ENCODE data around the gene LSM12.
"Not testable (repeated sequence)": the region's sequence is repeated elsewhere in the genome, so short reads cannot be mapped to it uniquely, and the experiment has no call there.

LSM12 gene

DNA sequence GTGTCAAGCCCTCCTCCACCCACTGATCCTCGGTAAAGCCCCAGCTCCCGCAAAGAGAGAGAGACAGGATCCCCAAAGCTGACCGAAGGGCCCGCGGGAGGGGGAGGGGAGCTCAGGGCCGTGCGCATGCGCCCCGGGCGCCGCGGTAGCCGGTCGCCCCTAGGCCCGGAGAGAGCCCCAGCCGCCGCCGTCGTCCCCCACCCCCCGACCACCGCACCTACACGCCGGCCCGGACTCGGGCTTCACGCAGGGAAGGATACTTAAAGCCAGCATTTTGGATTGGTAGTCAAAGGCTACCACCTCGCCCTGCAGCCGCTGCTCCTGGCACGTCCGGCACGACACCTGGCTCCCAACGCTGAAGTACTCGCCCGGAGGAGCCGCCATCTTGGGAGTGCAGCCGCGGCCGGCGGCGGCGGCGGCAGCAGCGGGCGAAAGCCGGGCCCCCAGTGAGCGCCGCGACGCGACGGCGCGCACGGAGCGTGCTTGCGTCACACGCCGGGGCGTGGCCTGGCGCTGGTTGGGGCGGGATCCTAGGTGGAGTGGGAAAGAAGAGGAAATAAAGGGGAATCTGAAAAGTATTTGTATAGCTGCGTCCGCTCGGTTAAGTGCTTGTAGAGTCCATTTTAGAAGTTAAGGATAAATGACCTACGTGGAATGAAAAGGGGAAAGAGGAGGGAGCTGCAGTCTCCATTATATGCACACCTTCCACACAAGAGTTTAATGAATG, at the start of gene LSM12:
LSM12 (minus strand) TSS at position 468 of the 727 bp plus-strand sequence; CDS start at position 384, 84 bp downstream.
- DNase-seq (ENCODE audit: low read depth): peak; percentile 89

DNA sequence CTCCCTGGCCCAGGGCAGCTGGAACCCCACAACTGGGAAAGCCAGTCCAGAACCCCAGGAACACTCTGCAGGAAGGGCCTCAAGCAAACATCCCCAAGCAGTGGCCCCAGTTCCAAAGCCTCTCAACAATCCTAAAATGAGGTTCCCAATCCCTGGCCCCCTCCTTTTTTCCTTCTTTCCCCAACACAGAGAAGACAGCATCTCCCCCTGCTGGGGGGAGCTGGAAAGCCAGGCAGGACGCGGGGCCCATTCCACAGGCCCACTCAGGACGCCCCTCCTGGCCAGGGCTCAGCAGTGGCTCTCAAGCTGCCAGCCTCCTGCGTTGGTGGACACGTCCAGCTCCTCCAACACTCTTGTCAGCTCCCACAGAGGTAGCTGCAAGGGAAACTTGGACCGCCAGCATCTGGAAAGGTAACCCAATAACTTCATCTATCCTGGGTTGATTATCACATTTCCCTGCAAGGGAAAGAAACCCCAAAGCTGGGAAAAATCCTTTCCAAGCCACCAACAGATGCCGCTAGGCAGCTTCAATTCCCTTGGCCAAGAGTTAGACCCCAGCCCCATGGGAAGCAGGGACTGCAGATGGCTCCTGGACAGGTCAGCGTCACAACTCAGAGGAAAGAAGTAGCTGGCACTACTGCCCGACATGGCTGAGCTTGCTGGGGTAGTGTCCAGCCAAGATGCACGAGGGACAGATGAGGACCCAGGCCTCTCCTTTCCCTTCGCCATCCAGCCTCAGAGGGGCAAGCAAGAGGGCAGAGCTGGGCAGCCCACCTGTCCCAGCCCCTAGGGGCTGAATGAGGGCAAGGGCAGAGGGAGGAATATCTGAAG, 49.3 kb upstream of the LSM12 start:
- no peak for DNase-seq (ENCODE audit: low read depth)

GRCh38 chr17:44113868-44114840, 47.7 kb upstream of the LSM12 start:
- no peak for DNase-seq (ENCODE audit: low read depth)

DNA sequence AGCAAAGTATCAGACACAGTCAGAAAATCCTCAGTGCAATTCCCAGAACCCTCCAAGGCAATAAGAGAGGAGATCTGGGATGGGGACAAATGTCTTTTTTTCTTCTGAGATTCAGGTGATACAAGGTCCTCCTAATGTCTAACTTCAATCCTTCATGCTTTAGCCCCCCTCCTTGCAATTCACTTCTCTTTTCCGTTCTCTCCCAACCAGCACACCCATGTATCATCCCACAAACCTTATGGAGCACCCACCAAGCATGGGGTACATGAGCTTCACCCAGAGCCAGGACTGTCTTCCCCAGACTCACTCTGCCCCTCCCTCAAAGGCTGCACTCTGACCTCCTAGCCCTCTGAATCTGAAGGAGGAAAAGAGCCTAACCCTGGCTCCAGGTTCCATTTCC, 46.9 kb upstream of the LSM12 start:
- DNase-seq (ENCODE audit: low read depth): no peak

GRCh38 chr17:44112284-44113280, 46.1 kb upstream of the LSM12 start:
- DNase-seq (ENCODE audit: low read depth): no peak

DNA sequence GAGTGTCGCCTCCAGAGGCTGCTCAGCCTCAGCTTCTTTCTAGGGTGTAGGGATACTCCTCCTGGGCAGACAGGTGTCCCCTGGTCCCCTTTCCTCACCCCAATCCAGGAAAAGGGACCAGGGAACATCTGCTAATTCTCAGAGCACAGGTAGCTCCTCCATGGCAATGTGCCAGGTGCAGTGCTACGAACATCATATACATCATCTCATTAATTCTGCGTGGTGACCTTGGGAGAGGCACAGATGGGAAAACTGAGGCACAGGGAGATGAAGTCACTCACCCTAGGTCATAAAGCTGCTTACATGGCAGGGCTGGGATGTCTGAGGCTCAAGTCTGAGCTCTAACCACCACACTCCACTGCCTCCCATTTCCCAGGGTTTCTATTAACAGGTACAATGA, 45.3 kb upstream of the LSM12 start:
- DNase-seq (ENCODE audit: low read depth): no peak

- DNase-seq (ENCODE audit: low read depth): peak; percentile 34
Observed at GRCh38 chr17:44110823-44111633, 44.6 kb upstream of the LSM12 start.

- DNase-seq (ENCODE audit: low read depth): no peak
Observed at GRCh38 chr17:44110011-44110686, 43.7 kb upstream of the LSM12 start.

DNA sequence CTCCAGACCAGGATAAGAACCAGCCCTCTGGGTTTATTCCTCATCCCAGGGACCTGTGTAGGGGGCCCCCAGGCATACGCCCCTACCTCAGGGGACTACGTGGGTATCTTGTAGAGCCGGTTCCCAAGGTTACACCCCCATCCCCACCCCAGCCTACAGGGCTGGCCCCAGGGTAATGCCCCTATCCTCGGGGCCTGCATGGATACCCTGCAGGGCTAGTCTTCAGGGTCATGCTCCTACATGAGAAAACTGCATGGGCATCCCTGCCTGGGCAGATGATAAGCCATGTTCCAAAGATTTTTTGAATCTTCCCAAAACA, 42.8 kb upstream of the LSM12 start:
- DNase-seq (ENCODE audit: low read depth): no peak

GRCh38 chr17:44108440-44109311, 42.2 kb upstream of the LSM12 start:
- no peak for DNase-seq (ENCODE audit: low read depth)

GRCh38 chr17:44106801-44107200, 40.3 kb upstream of the LSM12 start:
- no peak for DNase-seq (ENCODE audit: low read depth)

- no peak for DNase-seq (ENCODE audit: low read depth)
Observed at GRCh38 chr17:44105941-44106340, 39.5 kb upstream of the LSM12 start.

DNA sequence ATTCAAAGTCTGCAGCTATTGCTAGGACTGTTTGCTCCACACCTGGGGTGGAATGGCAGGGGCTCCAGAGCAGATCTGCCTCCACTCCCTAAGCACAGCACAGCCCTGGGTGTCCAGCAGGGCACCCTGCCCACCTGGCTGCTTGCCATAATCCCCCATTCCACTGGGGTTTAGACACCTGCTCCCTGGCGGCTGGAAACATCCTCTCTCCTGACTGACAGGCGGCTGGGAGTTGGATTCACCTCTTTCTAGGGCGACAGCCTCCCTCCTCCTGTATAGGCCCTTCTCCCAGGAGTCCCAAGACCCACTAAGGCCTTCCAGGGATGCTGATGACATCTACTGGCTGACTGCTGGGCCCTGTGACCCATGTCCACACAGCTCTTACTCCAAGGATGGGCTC, 39.0 kb upstream of the LSM12 start:
- no peak for DNase-seq (ENCODE audit: low read depth)

DNA sequence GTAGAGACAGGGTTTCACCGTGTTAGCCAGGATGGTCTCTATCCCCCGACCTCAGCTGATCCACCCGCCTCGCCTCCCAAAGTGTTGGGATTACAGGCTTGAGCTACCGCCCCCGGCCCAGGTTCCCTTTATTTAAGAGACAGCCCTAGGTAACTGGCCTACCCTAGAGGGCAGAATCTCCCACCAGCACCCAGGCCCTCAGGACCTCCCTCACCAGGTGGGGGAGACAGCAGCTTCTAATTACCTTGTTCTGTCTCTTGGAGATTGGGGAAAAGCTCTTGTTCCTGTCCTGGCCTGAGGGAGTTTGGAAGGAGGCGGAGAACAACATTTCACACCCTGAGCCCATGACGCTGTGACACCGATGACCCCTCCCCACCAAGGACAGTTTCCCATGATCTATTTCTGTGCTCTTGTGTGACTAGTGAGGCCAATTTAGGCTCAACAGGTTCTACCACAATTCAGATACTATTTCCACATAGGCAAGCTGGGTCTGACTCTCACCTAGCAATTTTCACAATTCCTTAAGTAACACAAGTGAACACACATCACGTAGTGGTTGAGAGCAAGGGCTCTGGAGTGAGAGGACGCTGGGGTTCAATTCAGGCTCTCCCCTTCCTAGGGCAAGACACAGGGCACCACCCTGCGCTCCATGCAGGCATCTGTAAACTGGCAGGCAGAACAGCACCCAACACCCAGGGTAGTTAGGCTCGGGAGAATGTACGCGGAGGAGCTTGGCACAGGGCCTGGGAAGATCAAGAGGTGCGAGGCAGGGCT, 36.6 kb upstream of the LSM12 start:
- DNase-seq (ENCODE audit: low read depth): no peak

DNA sequence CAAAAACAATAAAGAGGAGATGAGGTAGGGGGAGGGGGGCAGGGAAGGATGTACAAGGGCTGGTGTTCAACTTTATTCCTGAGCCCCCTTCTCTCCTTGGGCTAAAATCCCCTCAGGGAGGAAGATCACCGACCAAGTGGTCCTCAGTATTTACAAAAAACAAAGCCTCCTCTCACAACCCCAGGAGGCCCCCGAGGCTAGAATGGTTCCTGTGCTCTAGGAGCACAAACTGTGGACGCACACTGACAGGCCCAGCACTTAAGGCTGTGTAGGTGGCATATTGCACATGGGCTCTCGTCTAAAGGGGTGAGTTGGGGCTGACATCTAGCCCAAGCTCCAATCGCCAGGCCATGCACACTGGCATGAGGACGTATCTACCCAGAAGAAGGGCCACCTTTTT, 35.4 kb upstream of the LSM12 start:
- not testable (repeated sequence) for DNase-seq (ENCODE audit: low read depth)

- no peak for DNase-seq (ENCODE audit: low read depth)
Observed at GRCh38 chr17:44097110-44097958, 30.9 kb upstream of the LSM12 start.
